VCaP (cell line): ENCODE data around the gene ZCCHC24.

Experiments used
- H3K27ac ChIP-seq: fragments of 450-650 bp; 2 replicates; pipeline ENCODE4 v1.5.1; 2017
- CTCF ChIP-seq: fragments of 450-650 bp; conservative IDR thresholded peaks from 2 replicates; pipeline ENCODE4 v1.5.1; 2017; ENCODE audit warnings: mild to moderate bottlenecking, moderate library complexity

The ZCCHC24 gene

GRCh38 chr10:79472449-79472848 is 27.0 kb upstream of the ZCCHC24 start:
- no peak for TF ChIP-seq CTCF
- H3K27ac ChIP-seq = no peak overlapping the region

GRCh38 chr10:79471776-79472175 is 26.4 kb upstream of the ZCCHC24 start:
- no peak for TF ChIP-seq CTCF
- H3K27ac ChIP-seq = no peak overlapping the region

GRCh38 chr10:79470096-79470495 is 24.7 kb upstream of the ZCCHC24 start:
- TF ChIP-seq CTCF = no peak

GRCh38 chr10:79468841-79469585 is 23.6 kb upstream of the ZCCHC24 start:
- TF ChIP-seq CTCF = no peak
- no peak overlapping the region for H3K27ac ChIP-seq

More at GRCh38 chr10:79470096-79470495, 24.7 kb upstream of the ZCCHC24 start:
- H3K27ac ChIP-seq = no peak overlapping the region

- no peak overlapping the region for H3K27ac ChIP-seq
- no peak for TF ChIP-seq CTCF
Observed at GRCh38 chr10:79468015-79468560, 22.7 kb upstream of the ZCCHC24 start.

GRCh38 chr10:79465341-79465740 is 19.9 kb upstream of the ZCCHC24 start:
- no peak for TF ChIP-seq CTCF
- H3K27ac ChIP-seq = no peak overlapping the region

GRCh38 chr10:79463578-79464496 is 18.4 kb upstream of the ZCCHC24 start:
- no peak overlapping the region for H3K27ac ChIP-seq
- TF ChIP-seq CTCF = no peak
